ENCODE results near the gene COLEC12. TPM values are rescaled to one million over a fixed set of nuclear protein-coding genes. Genes with fewer than 3 reads are reported as not detected.

The COLEC12 gene
- total and polyA plus RNA-seq, 2 donors (not counting 3 experiments of a cell fraction or from before 2014, with no cell fraction given): 8.0 to 17.1 TPM

GRCh38 chr18:524466-524865, 24.0 kb upstream of the COLEC12 start:
- dilution Hi-C loops (cut with MboI; ENCODE audit: extremely low pct_ligation_motif_present, low sequenced_read_pairs) (no loop called here), intact Hi-C loops (cut with micrococcal nuclease) (loop anchor here (2.0 kb wide), 2 partner anchors 202 to 238 kb away; no protein-coding TSS in a partner anchor)
- Histone ChIP-seq H3K9ac (replicated peaks; ENCODE audit: extremely low read depth, insufficient read depth, low read length) (peak overlapping the region; percentile 49), H3K9me1 (replicated peaks; ENCODE audit: control insufficient read depth, extremely low read depth, insufficient read depth, low read length) (no peaks in the 10 kb centered on the region), H3K4me1 (ENCODE audit: control insufficient read depth, extremely low read depth, insufficient read depth, low read length) (peaks cover 38% of the 10 kb centered on the region), H3K4me3 (replicated peaks in 1 of 3; ENCODE audit: insufficient read depth in 1 of 3, low read depth in 1 of 3, low read length in 3 of 3) (no peak overlapping the region), H3K4me2 (ENCODE audit: insufficient read depth, low read length) (peak overlapping the region; percentile 52), H3K27me3 (ENCODE audit: control insufficient read depth in 2 of 2, insufficient read depth in 2 of 2, low read length in 2 of 2) (no peaks in the 10 kb centered on the region), H4K20me1 (replicated peaks; ENCODE audit: control insufficient read depth, extremely low read depth, insufficient read depth, low read length) (no peaks in the 10 kb centered on the region), H3K79me2 (ENCODE audit: control insufficient read depth, insufficient read depth, low read length) (no peaks in the 10 kb centered on the region), H2AFZ (ENCODE audit: low read depth, low read length) (no peak overlapping the region), H3K36me3 (ENCODE audit: control insufficient read depth in 2 of 2, extremely low read depth in 1 of 2, insufficient read depth in 2 of 2, low read length in 2 of 2) (no peaks in the 10 kb centered on the region), H3K9me3 (replicated peaks; ENCODE audit: control insufficient read depth, insufficient read depth, low read length) (no peaks in the 10 kb centered on the region), H3K27ac (ENCODE audit: insufficient read depth, low read depth, low read length) (peak overlapping the region; percentile 98)
- ChIA-PET CTCF (interaction anchor here (0.6 to 2.6 kb wide), 6 partner anchors 27 to 231 kb away, joined by 3 to 12 read pairs (median 4); no protein-coding TSS in a partner anchor), POLR2A (no interaction called here)
- TF ChIP-seq MAX (IDR thresholded peaks at IDR 0.05; ENCODE audit: insufficient read depth, insufficient read length) (no peak), GATA2 (IDR thresholded peaks at IDR 0.05; ENCODE audit: insufficient read depth, insufficient read length, low read depth, low read length) (no peak), MYC (IDR thresholded peaks at IDR 0.05; ENCODE audit: low read depth, low read length) (no peak), JUN (IDR thresholded peaks at IDR 0.05; ENCODE audit: borderline replicate concordance, insufficient read depth, insufficient read length, low read depth) (no peak), POLR2AphosphoS5 (IDR thresholded peaks at IDR 0.05; ENCODE audit: insufficient read depth, low read depth, low read length) (no peak), CTCF (IDR thresholded peaks at IDR 0.05; ENCODE audit: extremely low read depth in 1 of 2, insufficient read depth in 1 of 2, low read depth in 1 of 2, low read length in 2 of 2) (no peak), FOS (IDR thresholded peaks at IDR 0.05; ENCODE audit: borderline replicate concordance, insufficient read depth, low read length) (no peak), POLR2A (IDR thresholded peaks at IDR 0.05; ENCODE audit: low read depth, low read length) (no peak)
- DNase-seq (ENCODE audit: low read depth, low spot score): peak; percentile 61
- no TSS peak for BruUV-seq (replicated peaks)
- no peak for FAIRE-seq
